ENCODE results near the gene ZNF384.

ZNF384 gene

DNA sequence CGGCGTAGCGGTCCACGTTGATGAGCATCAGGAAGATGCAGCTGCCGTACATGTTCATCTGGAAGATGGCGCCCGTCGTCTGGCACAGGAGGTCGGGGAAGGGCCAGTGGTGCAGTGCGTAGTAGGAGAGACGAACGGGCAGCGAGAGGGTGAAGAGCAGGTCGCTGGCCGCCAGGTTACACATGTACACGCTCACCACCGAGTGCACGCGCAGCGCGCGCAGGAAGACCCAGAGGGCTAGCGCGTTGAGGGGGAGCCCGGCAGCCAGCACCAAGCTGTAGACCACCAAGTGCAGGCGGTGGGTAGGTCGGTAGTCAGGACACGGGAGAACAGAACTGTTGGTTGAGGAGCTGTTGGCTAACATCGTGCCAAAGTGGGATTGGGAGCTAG is 68.3 kb downstream of the ZNF384 start:
- H3K4me3 Mint-ChIP-seq: no peak overlapping the region
- TF ChIP-seq, protein P1, sequence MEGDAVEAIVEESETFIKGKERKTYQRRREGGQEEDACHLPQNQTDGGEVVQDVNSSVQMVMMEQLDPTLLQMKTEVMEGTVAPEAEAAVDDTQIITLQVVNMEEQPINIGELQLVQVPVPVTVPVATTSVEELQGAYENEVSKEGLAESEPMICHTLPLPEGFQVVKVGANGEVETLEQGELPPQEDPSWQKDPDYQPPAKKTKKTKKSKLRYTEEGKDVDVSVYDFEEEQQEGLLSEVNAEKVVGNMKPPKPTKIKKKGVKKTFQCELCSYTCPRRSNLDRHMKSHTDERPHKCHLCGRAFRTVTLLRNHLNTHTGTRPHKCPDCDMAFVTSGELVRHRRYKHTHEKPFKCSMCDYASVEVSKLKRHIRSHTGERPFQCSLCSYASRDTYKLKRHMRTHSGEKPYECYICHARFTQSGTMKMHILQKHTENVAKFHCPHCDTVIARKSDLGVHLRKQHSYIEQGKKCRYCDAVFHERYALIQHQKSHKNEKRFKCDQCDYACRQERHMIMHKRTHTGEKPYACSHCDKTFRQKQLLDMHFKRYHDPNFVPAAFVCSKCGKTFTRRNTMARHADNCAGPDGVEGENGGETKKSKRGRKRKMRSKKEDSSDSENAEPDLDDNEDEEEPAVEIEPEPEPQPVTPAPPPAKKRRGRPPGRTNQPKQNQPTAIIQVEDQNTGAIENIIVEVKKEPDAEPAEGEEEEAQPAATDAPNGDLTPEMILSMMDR (IDR thresholded peaks at IDR 0.05): no peak
- no peaks in the 10 kb centered on the region for H3K9me3 Mint-ChIP-seq
- H3K4me1 Mint-ChIP-seq: peaks cover 16% of the 10 kb centered on the region
- no peaks in the 10 kb centered on the region for H3K36me3 Mint-ChIP-seq (ENCODE audit: low read depth)
- H3K27me3 Mint-ChIP-seq (ENCODE audit: low read depth, poor library complexity): peaks cover 29% of the 10 kb centered on the region
- DNase-seq: no peak
- H3K27ac Mint-ChIP-seq: no peak overlapping the region

DNA sequence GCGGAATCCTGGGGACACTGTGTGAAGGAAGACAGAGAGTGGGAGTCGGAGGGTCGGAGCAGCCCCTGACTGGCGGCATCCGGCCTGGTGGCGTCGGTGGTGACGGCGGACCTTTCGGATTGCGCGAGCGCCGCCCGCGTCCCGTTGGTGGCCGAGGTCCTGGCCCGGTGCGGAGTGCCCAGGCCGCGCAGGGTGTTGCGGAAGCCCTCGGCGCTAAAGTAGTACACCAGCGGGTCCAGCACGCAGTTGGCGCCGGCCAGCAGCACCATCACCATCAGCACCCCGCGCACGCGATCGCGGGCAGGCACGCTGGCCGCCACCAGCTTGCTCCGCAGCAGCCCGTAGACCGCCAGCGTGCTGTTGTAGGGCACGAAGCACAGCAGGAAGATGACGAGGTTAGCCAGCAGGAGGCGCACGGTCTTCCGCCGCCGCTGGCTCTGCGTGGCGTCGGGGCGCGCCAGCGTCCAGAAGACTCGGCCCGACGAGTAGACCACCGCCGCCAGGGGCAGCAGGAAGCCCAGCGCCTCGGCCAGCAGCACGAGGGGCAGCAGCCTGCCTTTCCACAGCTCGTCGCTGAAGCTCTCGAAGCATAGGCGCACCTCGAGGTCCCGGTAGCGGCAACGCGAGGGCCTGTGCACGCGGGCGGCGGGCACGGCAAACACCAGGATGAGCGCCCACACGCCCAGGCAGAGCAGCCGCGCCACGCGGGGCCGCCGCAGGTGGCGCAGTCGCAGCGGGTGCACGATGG is 68.9 kb downstream of the ZNF384 start:
- Mint-ChIP-seq H3K36me3 (ENCODE audit: low read depth) (no peaks in the 10 kb centered on the region), H3K4me3 (no peak overlapping the region)

DNA sequence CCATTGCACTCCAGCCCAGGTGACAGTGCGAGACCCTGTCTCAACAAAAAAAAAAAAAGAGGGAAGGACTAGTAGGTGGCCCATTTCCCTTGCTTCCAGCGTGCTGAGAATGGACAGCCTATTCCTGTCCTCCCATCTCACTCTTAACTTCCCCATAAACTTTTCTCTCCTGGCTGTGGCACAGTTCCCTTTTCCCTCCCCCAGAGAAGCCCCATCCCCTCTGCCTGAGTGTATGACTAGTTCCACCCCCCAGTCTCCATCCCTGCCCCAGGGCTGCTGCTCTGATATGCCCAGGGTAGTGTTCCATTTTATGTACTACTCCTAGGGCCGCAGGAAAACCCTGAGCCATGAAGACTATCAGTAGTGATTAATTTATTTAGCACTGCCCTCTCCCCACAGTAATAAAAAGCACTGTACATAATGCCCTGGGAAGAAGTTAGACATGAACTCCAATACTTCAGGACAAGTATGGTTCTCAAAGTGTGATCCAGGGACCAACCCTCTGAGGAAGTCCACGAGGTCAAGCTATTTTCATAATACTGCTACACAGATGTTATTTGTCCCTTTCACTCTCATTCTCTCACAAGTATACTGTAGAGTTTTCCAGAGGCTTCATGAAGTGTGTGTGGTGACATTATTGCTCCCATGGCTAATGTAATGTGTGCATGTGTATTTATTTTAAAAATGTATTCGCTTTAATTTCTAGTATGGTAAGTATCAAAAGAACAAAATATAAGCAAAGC is 70.5 kb downstream of the ZNF384 start:
- Mint-ChIP-seq H3K36me3 (ENCODE audit: low read depth) (no peaks in the 10 kb centered on the region), H3K27me3 (ENCODE audit: low read depth, poor library complexity) (peaks cover 30% of the 10 kb centered on the region), H3K4me3 (no peak overlapping the region), H3K4me1 (peaks cover 33% of the 10 kb centered on the region), H3K9me3 (no peaks in the 10 kb centered on the region), H3K27ac (no peak overlapping the region)
- no peak for DNase-seq
- TF ChIP-seq, protein P1 (IDR thresholded peaks at IDR 0.05): no peak

More for the DNA sequence above, 68.9 kb downstream of the ZNF384 start:
- peak; percentile 75 for DNase-seq
- Mint-ChIP-seq H3K27me3 (ENCODE audit: low read depth, poor library complexity) (peaks cover 30% of the 10 kb centered on the region), H3K4me1 (peaks cover 20% of the 10 kb centered on the region), H3K27ac (no peak overlapping the region), H3K9me3 (no peaks in the 10 kb centered on the region)
- TF ChIP-seq, protein P1 (IDR thresholded peaks at IDR 0.05): peak; percentile 59
